Measurements from ENCODE around the gene PSD.
A peak's percentile ranks its signal among the peaks of the same experiment; 100 is the strongest.

- no peak for TF ChIP-seq TAF1 (IDR thresholded peaks at IDR 0.05; ENCODE audit: borderline replicate concordance, low read depth, low read length)
- TF ChIP-seq CTCF (IDR thresholded peaks at IDR 0.05 in 2 of 3, conservative IDR thresholded peaks at IDR 0.05 in 1 of 3; ENCODE audit: control insufficient read depth in 2 of 3, extremely low read depth in 1 of 3, insufficient read depth in 1 of 3, low read depth in 3 of 3, low read length in 3 of 3), result peak in 1 of 3 experiments; percentile 26; a peak in 3 of 6 replicates
- TF ChIP-seq ELK1 (IDR thresholded peaks at IDR 0.05; ENCODE audit: low read depth, low read length), result no peak
- TF ChIP-seq ZNF274 (IDR thresholded peaks at IDR 0.05; ENCODE audit: insufficient read depth, insufficient read length), result no peak
- no peak for TF ChIP-seq KDM1A (IDR thresholded peaks at IDR 0.05; ENCODE audit: borderline replicate concordance)
- TF ChIP-seq ZNF687 (IDR thresholded peaks at IDR 0.05), result no peak
- no peak for TF ChIP-seq IRF3 (IDR thresholded peaks at IDR 0.05)
- TF ChIP-seq POLR2A (IDR thresholded peaks at IDR 0.05; ENCODE audit: low read depth, low read length), result no peak
- TF ChIP-seq CEBPZ (IDR thresholded peaks at IDR 0.05; ENCODE audit: low read depth, low read length), result no peak
- no peak for TF ChIP-seq HDAC6 (IDR thresholded peaks at IDR 0.05; ENCODE audit: unreplicated experiment)
- no peak for TF ChIP-seq RCOR1 (conservative IDR thresholded peaks at IDR 0.05; ENCODE audit: low read depth, low read length)
These were observed 34.5 kb downstream of the PSD start for GRCh38 chr10:102384053-102384452.

Measured in GM12878 (cell line).